PC-9 (cell line): ENCODE data around the gene ITGB3. TPM values are rescaled to one million over a fixed set of nuclear protein-coding genes. Genes with fewer than 3 reads are reported as not detected.
A peak's percentile ranks its signal among the peaks of the same experiment; 100 is the strongest.

ENCODE experiments used
- BruUV-seq: library from RNA; stranded (reverse); fragments of 400-500 nt; replicated peaks from 2 replicates; lab custom pipeline; 2021; lab: Mats Ljungman, UMichigan
- CTCF ChIA-PET: fragments of 300-600 bp; sonication (Branson Sonifier 250); formaldehyde crosslinking; loops from one replicate; lab custom pipeline; 2022; ENCODE audit warnings: antibody characterized with exemption; lab: Charles Lee
- POLR2A ChIA-PET: fragments of 300-600 bp; sonication (Branson Sonifier 250); formaldehyde crosslinking; loops from one replicate; lab custom pipeline; 2022; ENCODE audit warnings: antibody characterized with exemption; ENCODE audit not compliant: unreplicated experiment; lab: Charles Lee
- DNase-seq, 2 experiments: peaks; one replicate each; pipeline versions ENCODE4 v3.0.0 to v3.0.0-alpha.2; 2015 to 2022; ENCODE audit warnings: mixed read lengths in 1 of 2
- H2AFZ ChIP-seq: fragments of 200-600 bp; sonication (generic); 2 replicates; pipeline ENCODE4 v1.8.1; 2017; ENCODE audit warnings: antibody characterized with exemption
- H3F3A ChIP-seq: fragments of 200-600 bp; sonication (generic); 2 replicates; pipeline ENCODE4 v1.8.1; 2017; ENCODE audit warnings: antibody characterized with exemption, mild to moderate bottlenecking, low read depth; ENCODE audit not compliant: insufficient read depth
- H3K27ac ChIP-seq: fragments of 200-600 bp; sonication (generic); 2 replicates; pipeline ENCODE4 v1.6.1; 2016; ENCODE audit warnings: mixed run types
- H3K27me3 ChIP-seq: fragments of 200-600 bp; sonication (generic); 2 replicates; pipeline ENCODE4 v1.6.1; 2016; ENCODE audit warnings: low read depth, mixed run types; ENCODE audit not compliant: insufficient read depth
- H3K36me3 ChIP-seq: fragments of 200-600 bp; sonication (generic); 2 replicates; pipeline ENCODE4 v1.6.1; 2016; ENCODE audit warnings: low read depth, mixed run types
- H3K4me1 ChIP-seq: fragments of 200-600 bp; sonication (generic); replicated peaks from 2 replicates; pipeline ENCODE4 v1.6.1; 2016; ENCODE audit warnings: mixed run types; ENCODE audit not compliant: insufficient read depth
- H3K4me2 ChIP-seq: fragments of 200-600 bp; sonication (generic); 2 replicates; pipeline ENCODE4 v1.6.1; 2017; ENCODE audit warnings: mixed run types
- H3K4me3 ChIP-seq: fragments of 200-600 bp; sonication (generic); 2 replicates; pipeline ENCODE4 v1.6.1; 2016; ENCODE audit warnings: mixed run types
- H3K79me2 ChIP-seq: fragments of 200-600 bp; sonication (generic); 2 replicates; pipeline ENCODE4 v1.6.1; 2017; ENCODE audit warnings: low read depth, mixed run types
- H3K9me2 ChIP-seq: fragments of 200-600 bp; sonication (generic); 2 replicates; pipeline ENCODE4 v1.8.1; 2017; ENCODE audit warnings: mild to moderate bottlenecking; ENCODE audit not compliant: insufficient read depth
- H3K9me3 ChIP-seq: fragments of 200-600 bp; sonication (generic); 2 replicates; pipeline ENCODE4 v1.8.1; 2016; ENCODE audit warnings: low read depth; ENCODE audit not compliant: insufficient read depth
- H4K20me1 ChIP-seq: fragments of 200-600 bp; sonication (generic); 2 replicates; pipeline ENCODE4 v1.8.1; 2017; ENCODE audit not compliant: insufficient read depth
- EZH2 ChIP-seq: fragments of 200-600 bp; sonication (generic); IDR thresholded peaks from 2 replicates; pipeline ENCODE4 v1.8.0; 2017; ENCODE audit warnings: antibody characterized with exemption, low read depth
- intact Hi-C: fragments of 100-400 bp; cut with micrococcal nuclease; formaldehyde crosslinking; loops from one replicate; pipeline ENCODE4 v1.10.0; 2022; ENCODE audit not compliant: unreplicated experiment
- total RNA-seq: library from RNA; stranded (reverse); gene quantifications from 2 replicates; pipeline ENCODE4 v1.2.3, GENCODE V29; 2021
- TF ChIP-seq, protein P1 (sequence below): fragments of 200-600 bp; sonication (generic); conservative IDR thresholded peaks from 2 replicates; pipeline ENCODE4 v1.6.1; 2017; ENCODE audit warnings: mixed run types, antibody characterized with exemption, mild to moderate bottlenecking, moderate library complexity

Gene ITGB3
- total RNA-seq, 1 experiment from 2014 or later = 0.31 TPM

DNA sequence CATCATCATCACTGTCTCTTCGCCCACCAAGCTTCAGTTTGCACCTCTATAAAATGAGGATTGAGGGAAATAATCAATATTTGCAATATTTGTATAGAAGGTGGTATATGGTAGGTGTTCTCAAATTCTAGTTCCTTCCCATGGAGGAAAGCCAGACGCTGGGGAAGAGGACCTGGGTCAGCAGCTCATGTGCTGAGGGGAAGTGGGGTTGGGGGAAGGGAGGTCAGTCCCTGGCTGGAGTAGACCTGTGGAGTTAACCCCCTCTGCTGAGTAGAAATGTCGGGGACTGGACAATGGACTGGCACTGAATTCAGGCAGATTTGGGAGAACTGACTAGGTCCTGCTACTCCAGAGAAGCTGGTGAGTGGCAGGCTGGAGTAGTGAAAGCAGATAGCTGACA, 12.8 kb upstream of the ITGB3 start:
- H3K9me2 ChIP-seq = no peaks in the 10 kb centered on the region
- BruUV-seq = no TSS peak
- H3K27ac ChIP-seq = peak overlapping the region; percentile 79
- peak overlapping the region; percentile 43 for H3K4me2 ChIP-seq
- intact Hi-C loops = loop anchor here (1.0 to 5.0 kb wide), 2 partner anchors 36 to 64 kb away; no protein-coding TSS in a partner anchor
- H4K20me1 ChIP-seq = no peaks in the 10 kb centered on the region
- POLR2A ChIA-PET = no interaction called here
- no peaks in the 10 kb centered on the region for H3K9me3 ChIP-seq
- TF ChIP-seq EZH2 = no peak
- TF ChIP-seq, protein P1, sequence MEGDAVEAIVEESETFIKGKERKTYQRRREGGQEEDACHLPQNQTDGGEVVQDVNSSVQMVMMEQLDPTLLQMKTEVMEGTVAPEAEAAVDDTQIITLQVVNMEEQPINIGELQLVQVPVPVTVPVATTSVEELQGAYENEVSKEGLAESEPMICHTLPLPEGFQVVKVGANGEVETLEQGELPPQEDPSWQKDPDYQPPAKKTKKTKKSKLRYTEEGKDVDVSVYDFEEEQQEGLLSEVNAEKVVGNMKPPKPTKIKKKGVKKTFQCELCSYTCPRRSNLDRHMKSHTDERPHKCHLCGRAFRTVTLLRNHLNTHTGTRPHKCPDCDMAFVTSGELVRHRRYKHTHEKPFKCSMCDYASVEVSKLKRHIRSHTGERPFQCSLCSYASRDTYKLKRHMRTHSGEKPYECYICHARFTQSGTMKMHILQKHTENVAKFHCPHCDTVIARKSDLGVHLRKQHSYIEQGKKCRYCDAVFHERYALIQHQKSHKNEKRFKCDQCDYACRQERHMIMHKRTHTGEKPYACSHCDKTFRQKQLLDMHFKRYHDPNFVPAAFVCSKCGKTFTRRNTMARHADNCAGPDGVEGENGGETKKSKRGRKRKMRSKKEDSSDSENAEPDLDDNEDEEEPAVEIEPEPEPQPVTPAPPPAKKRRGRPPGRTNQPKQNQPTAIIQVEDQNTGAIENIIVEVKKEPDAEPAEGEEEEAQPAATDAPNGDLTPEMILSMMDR = no peak
- CTCF ChIA-PET = interaction anchor here (1.1 kb wide), 1 partner anchor 75 kb away, joined by 3 read pairs; no protein-coding TSS in a partner anchor
- DNase-seq = no peak
- H2AFZ ChIP-seq = no peak overlapping the region
- H3K36me3 ChIP-seq = no peaks in the 10 kb centered on the region
- peaks cover 29% of the 10 kb centered on the region for H3K4me1 ChIP-seq
- no peaks in the 10 kb centered on the region for H3K79me2 ChIP-seq
- H3K4me3 ChIP-seq = no peak overlapping the region
- peaks cover 29% of the 10 kb centered on the region for H3F3A ChIP-seq
- H3K27me3 ChIP-seq = no peaks in the 10 kb centered on the region

DNA sequence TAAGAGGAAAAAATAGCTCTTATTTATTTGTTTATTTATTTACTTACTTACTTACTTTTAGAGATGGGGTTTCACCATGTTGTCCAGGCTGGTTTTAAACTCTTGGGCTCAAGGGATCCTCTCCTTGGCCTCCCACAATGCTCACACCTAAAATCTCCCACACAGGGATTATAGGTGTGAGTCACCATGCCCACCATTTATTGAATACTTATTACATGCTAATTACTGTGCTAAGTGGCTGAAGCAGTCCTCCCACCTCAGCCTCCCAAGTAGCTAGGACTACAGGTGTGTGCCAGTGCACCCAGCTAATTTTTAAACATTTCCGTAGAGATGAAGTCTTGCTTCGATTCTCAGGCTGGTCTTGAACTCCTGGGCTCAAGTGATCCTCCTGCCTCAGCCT, 11.0 kb upstream of the ITGB3 start:
- no peak overlapping the region for H3K27ac ChIP-seq
- H3K4me1 ChIP-seq = peaks cover 29% of the 10 kb centered on the region
- H3K79me2 ChIP-seq = no peaks in the 10 kb centered on the region
- no peak overlapping the region for H3K4me2 ChIP-seq
- H3K27me3 ChIP-seq = no peaks in the 10 kb centered on the region
- CTCF ChIA-PET = no interaction called here
- H3K9me3 ChIP-seq = no peaks in the 10 kb centered on the region
- POLR2A ChIA-PET = no interaction called here
- H2AFZ ChIP-seq = no peak overlapping the region
- TF ChIP-seq, protein P1 = no peak
- no peak for TF ChIP-seq EZH2
- no peaks in the 10 kb centered on the region for H3K36me3 ChIP-seq
- H3K9me2 ChIP-seq = no peaks in the 10 kb centered on the region
- no peak overlapping the region for H3K4me3 ChIP-seq
- intact Hi-C loops = loop anchor here (5.0 kb wide), 1 partner anchor 35 kb away; no protein-coding TSS in a partner anchor
- no TSS peak for BruUV-seq
- H3F3A ChIP-seq = peaks cover 29% of the 10 kb centered on the region
- H4K20me1 ChIP-seq = no peaks in the 10 kb centered on the region
- DNase-seq = no peak

DNA sequence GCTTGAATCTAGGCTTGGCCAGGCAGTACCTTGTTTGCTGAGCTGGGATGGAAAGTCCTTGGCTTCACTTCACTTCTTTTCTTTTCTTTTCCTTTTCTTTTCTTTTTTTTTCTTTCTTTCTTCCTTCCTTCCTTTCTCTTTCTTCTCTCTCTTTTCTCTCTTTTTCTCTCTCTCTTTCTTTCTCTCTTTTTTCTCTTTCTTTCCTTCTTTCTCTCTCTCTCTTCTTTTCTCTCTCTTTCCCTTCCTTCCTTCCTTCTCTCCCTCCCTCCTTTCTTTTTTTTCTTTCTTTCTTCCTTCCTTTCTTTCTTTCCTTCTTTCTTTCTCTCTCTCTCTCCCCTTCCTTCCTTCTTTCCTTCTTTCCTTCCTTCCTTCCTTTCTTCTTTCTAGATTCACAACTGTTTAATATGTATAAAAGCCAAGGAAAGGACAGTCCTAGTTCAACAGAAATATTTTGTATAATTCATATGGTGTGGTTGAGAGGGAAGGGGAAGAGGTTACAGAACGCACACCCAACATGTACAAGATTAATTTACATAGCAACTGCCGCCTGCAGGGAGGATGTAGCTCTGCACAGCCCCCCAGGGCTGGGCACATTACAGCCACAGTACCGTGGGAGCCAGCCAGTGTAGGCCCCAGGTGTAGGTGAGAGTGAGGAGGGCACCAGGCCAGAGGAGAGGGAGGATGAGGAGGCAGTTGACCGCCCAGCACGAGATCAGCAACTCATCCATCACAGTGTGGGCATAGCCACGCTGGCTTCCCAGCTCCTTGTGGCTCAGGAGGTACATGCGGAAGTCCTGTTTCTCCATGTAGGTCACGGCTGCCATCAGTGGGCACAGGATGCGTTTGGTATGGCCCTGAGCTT, 9.7 kb upstream of the ITGB3 start:
- Histone ChIP-seq H3K27ac (no peak overlapping the region), H3K79me2 (no peaks in the 10 kb centered on the region), H3K36me3 (no peaks in the 10 kb centered on the region), H3K4me2 (no peak overlapping the region), H3K4me3 (no peak overlapping the region), H3K9me3 (no peaks in the 10 kb centered on the region), H3K27me3 (no peaks in the 10 kb centered on the region), H2AFZ (no peak overlapping the region), H3K4me1 (peaks cover 27% of the 10 kb centered on the region), H3F3A (peaks cover 28% of the 10 kb centered on the region), H3K9me2 (no peaks in the 10 kb centered on the region), H4K20me1 (no peaks in the 10 kb centered on the region)
- intact Hi-C loops = loop anchor here (5.0 kb wide), 1 partner anchor 33 kb away; no protein-coding TSS in a partner anchor
- no TSS peak for BruUV-seq
- no peak for DNase-seq
- no peak for TF ChIP-seq EZH2
- TF ChIP-seq, protein P1 = no peak
- ChIA-PET CTCF (interaction anchor here (0.7 kb wide), 1 partner anchor 400 kb away, joined by 4 read pairs; no protein-coding TSS in a partner anchor), POLR2A (no interaction called here)
